ENCODE measurements around the gene LONRF2.

Gene LONRF2

GRCh38 chr2:100262555-100263320 lies 59.6 kb downstream of the LONRF2 start:
- Histone ChIP-seq H3K27me3 (replicated peaks) (no peaks in the 10 kb centered on the region), H3K36me3 (replicated peaks) (no peaks in the 10 kb centered on the region), H3K4me3 (ENCODE audit: low read depth, low read length) (peak overlapping the region; percentile 22), H3K27ac (no peak overlapping the region)
- in situ Hi-C loops (cut with HindIII; ENCODE audit: low pct_ligation_motif_present, low sequenced_read_pairs) = loop anchor here (25.0 kb wide), 1 partner anchor 125 kb away; no protein-coding TSS in a partner anchor
- DNase-seq = peak; percentile 68
- TF ChIP-seq, protein P1, sequence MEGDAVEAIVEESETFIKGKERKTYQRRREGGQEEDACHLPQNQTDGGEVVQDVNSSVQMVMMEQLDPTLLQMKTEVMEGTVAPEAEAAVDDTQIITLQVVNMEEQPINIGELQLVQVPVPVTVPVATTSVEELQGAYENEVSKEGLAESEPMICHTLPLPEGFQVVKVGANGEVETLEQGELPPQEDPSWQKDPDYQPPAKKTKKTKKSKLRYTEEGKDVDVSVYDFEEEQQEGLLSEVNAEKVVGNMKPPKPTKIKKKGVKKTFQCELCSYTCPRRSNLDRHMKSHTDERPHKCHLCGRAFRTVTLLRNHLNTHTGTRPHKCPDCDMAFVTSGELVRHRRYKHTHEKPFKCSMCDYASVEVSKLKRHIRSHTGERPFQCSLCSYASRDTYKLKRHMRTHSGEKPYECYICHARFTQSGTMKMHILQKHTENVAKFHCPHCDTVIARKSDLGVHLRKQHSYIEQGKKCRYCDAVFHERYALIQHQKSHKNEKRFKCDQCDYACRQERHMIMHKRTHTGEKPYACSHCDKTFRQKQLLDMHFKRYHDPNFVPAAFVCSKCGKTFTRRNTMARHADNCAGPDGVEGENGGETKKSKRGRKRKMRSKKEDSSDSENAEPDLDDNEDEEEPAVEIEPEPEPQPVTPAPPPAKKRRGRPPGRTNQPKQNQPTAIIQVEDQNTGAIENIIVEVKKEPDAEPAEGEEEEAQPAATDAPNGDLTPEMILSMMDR (IDR thresholded peaks at IDR 0.05; ENCODE audit: low read depth, low read length, missing control alignments) = peak; percentile 98

DNA sequence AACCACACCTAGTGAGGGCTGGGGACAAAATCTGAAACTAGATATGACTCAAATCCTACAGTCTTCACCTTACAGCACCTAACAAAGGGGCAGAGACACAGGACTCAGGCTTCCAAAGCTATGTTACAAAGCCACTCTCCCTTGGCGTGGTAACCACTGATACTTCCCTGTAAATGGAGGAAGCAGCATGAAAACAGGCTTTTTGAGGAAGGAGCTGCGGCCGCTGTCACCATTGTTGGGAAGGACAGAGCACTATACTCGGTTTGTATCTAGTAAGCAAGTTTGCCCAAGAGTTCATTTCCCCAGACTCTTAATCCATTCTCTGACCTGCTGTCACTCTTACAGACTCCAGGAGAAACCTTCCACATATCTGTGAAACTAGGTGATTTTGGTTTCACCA lies 60.3 kb downstream of the LONRF2 start:
- in situ Hi-C loops (cut with HindIII; ENCODE audit: low pct_ligation_motif_present, low sequenced_read_pairs) = loop anchor here (25.0 kb wide), 1 partner anchor 125 kb away; no protein-coding TSS in a partner anchor
- Histone ChIP-seq H3K4me3 (ENCODE audit: low read depth, low read length) (no peak overlapping the region), H3K27me3 (replicated peaks) (no peaks in the 10 kb centered on the region), H3K36me3 (replicated peaks) (no peaks in the 10 kb centered on the region), H3K27ac (no peak overlapping the region)
- no peak for DNase-seq
- TF ChIP-seq, protein P1 (IDR thresholded peaks at IDR 0.05; ENCODE audit: low read depth, low read length, missing control alignments) = no peak

DNA sequence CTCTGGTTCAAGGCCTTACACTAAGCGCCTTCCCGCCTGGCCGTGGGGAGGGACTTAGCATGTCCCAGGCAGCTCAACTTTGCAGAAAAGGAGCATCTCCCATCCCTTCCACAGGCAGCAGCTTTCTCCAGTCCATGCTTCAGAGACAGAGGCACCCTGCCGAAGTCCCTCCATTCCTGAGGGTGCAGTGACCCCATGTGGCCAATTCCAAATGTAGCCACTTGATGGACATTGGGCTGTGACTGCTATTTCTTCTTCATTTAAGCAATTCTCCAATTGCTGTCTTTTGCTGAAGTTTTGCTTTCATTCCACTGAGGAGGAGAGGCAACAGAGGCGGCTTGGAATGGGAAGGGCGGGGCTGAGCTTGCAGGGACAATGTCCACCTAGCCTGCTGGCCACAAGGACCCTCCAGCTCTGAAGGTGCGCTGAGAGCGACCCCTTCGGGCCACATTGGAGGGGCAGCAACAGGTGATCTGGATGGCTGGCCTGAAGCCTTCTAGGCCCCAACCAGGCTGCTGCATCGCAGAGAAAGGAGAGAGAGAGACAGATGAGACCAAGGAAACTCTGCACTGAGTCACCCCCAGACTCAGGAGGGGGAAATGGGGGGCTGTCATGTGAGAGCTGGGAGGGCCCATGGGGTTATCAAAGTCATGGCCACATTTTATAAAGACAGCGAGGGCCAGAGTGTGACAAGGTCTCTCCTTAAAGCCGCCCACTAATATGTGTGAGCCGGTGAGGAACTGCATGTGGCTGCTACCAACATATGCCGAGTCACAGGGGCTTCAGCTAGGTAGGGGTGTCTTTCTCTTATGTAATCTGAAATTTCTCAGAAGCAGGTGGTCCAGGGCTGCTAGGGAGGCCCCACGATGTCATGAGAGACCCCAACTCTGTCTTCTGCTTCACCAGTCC lies 61.3 kb downstream of the LONRF2 start:
- Histone ChIP-seq H3K27me3 (replicated peaks) (no peaks in the 10 kb centered on the region), H3K36me3 (replicated peaks) (no peaks in the 10 kb centered on the region), H3K27ac (no peak overlapping the region), H3K4me3 (ENCODE audit: low read depth, low read length) (no peak overlapping the region)
- in situ Hi-C loops (cut with HindIII; ENCODE audit: low pct_ligation_motif_present, low sequenced_read_pairs) = loop anchor here (25.0 kb wide), 1 partner anchor 126 kb away; no protein-coding TSS in a partner anchor
- peak; percentile 80 for DNase-seq
- TF ChIP-seq, protein P1 (IDR thresholded peaks at IDR 0.05; ENCODE audit: low read depth, low read length, missing control alignments) = peak; percentile 77

- DNase-seq = no peak
- H3K36me3 ChIP-seq (replicated peaks) = no peaks in the 10 kb centered on the region
- TF ChIP-seq, protein P1 (IDR thresholded peaks at IDR 0.05; ENCODE audit: low read depth, low read length, missing control alignments) = no peak
- in situ Hi-C loops (cut with HindIII; ENCODE audit: low pct_ligation_motif_present, low sequenced_read_pairs) = loop anchor here (25.0 kb wide), 1 partner anchor 128 kb away; no protein-coding TSS in a partner anchor
- no peak overlapping the region for H3K4me3 ChIP-seq (ENCODE audit: low read depth, low read length)
- no peaks in the 10 kb centered on the region for H3K27me3 ChIP-seq (replicated peaks)
- no peak overlapping the region for H3K27ac ChIP-seq
Observed at GRCh38 chr2:100259106-100259505, 63.2 kb downstream of the LONRF2 start.

DNA sequence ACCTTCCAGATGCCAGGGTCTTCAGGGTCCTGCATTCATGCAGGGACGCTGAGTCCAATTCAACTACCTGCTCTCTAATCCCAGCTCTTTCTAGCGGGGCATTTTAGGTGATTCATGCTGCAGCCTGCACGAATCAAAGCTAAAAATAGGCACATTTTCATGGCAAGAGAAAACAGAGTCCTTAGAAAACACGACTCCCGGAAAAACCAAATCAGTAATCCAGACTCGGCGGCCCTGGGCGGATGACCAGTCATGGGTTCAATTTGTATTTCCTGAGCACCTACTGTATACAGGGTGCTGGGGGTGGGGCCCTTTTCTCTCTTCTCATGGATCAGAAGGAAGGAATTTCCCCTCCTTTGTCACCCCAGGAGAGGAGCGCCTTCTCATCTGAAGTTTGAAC lies 64.4 kb downstream of the LONRF2 start:
- DNase-seq = peak; percentile 22
- TF ChIP-seq, protein P1 (IDR thresholded peaks at IDR 0.05; ENCODE audit: low read depth, low read length, missing control alignments) = no peak
- Histone ChIP-seq H3K36me3 (replicated peaks) (no peaks in the 10 kb centered on the region), H3K27me3 (replicated peaks) (no peaks in the 10 kb centered on the region), H3K4me3 (ENCODE audit: low read depth, low read length) (no peak overlapping the region), H3K27ac (no peak overlapping the region)
- in situ Hi-C loops (cut with HindIII; ENCODE audit: low pct_ligation_motif_present, low sequenced_read_pairs) = loop anchor here (25.0 kb wide), 1 partner anchor 129 kb away; no protein-coding TSS in a partner anchor
